ENCODE results near the gene PRDM16. TPM values are rescaled to one million over a fixed set of nuclear protein-coding genes. Genes with fewer than 3 reads are reported as not detected.
A peak's percentile ranks its signal among the peaks of the same experiment; 100 is the strongest.

PRDM16 gene
- total RNA-seq, 1 experiment from 2014 or later: 5.3 TPM

GRCh38 chr1:3468236-3469103, 399.5 kb downstream of the PRDM16 start:
- Histone ChIP-seq H3K9me3 (no peaks in the 10 kb centered on the region), H3K27me3 (replicated peaks; ENCODE audit: control insufficient read depth, insufficient read depth, low read length) (no peaks in the 10 kb centered on the region), H3K4me3 (ENCODE audit: low read depth, low read length) (no peak overlapping the region), H3K36me3 (ENCODE audit: control insufficient read depth, insufficient read depth, low read length) (peaks cover 1% of the 10 kb centered on the region; the same call in 1 of the 2 replicates), H3K4me1 (peaks cover 18% of the 10 kb centered on the region)
- DNase-seq: no peak
- intact Hi-C loops (cut with micrococcal nuclease; ENCODE audit: unreplicated experiment): no loop called here
- Mint-ChIP-seq H3K9me3 (ENCODE audit: unreplicated experiment) (no peaks in the 10 kb centered on the region), H3K36me3 (ENCODE audit: insufficient read depth, unreplicated experiment) (peaks cover 29% of the 10 kb centered on the region), H3K4me3 (ENCODE audit: unreplicated experiment) (no peak overlapping the region), H3K27me3 (ENCODE audit: insufficient read depth, unreplicated experiment) (no peaks in the 10 kb centered on the region), H3K27ac (ENCODE audit: unreplicated experiment) (no peak overlapping the region), H3K4me1 (ENCODE audit: low read depth, unreplicated experiment) (peaks cover 10% of the 10 kb centered on the region)
- TF ChIP-seq CTCF (IDR thresholded peaks at IDR 0.05; ENCODE audit: insufficient read depth in 1 of 2, low read depth in 1 of 2, low read length in 1 of 2, severe bottlenecking in 1 of 2, unreplicated experiment in 1 of 2): no peak
- BruUV-seq (replicated peaks): no TSS peak
- CTCF ChIA-PET: interaction anchor here (2.3 kb wide), 1 partner anchor 15 kb away, joined by 10 read pairs; no protein-coding TSS in a partner anchor
- POLR2A ChIA-PET: no interaction called here

- Histone ChIP-seq H3K4me3 (ENCODE audit: low read depth, low read length) (no peak overlapping the region), H3K4me1 (peaks cover 18% of the 10 kb centered on the region), H3K36me3 (ENCODE audit: control insufficient read depth, insufficient read depth, low read length) (peaks cover 1% of the 10 kb centered on the region; the same call in 1 of the 2 replicates), H3K9me3 (no peaks in the 10 kb centered on the region), H3K27me3 (replicated peaks; ENCODE audit: control insufficient read depth, insufficient read depth, low read length) (no peaks in the 10 kb centered on the region)
- DNase-seq: no peak
- H3K36me3 Mint-ChIP-seq (ENCODE audit: insufficient read depth, unreplicated experiment): peaks cover 29% of the 10 kb centered on the region
- BruUV-seq (replicated peaks): no TSS peak
- no peak overlapping the region for H3K27ac Mint-ChIP-seq (ENCODE audit: unreplicated experiment)
- H3K4me3 Mint-ChIP-seq (ENCODE audit: unreplicated experiment): no peak overlapping the region
- no peak for TF ChIP-seq CTCF (IDR thresholded peaks at IDR 0.05; ENCODE audit: insufficient read depth in 1 of 2, low read depth in 1 of 2, low read length in 1 of 2, severe bottlenecking in 1 of 2, unreplicated experiment in 1 of 2)
- ChIA-PET POLR2A (no interaction called here), CTCF (interaction anchor here (2.3 kb wide), 1 partner anchor 16 kb away, joined by 10 read pairs; no protein-coding TSS in a partner anchor)
- H3K9me3 Mint-ChIP-seq (ENCODE audit: unreplicated experiment): no peaks in the 10 kb centered on the region
- H3K27me3 Mint-ChIP-seq (ENCODE audit: insufficient read depth, unreplicated experiment): no peaks in the 10 kb centered on the region
- intact Hi-C loops (cut with micrococcal nuclease; ENCODE audit: unreplicated experiment): no loop called here
- H3K4me1 Mint-ChIP-seq (ENCODE audit: low read depth, unreplicated experiment): peaks cover 10% of the 10 kb centered on the region
Measured at GRCh38 chr1:3469104-3469848, 400.3 kb downstream of the PRDM16 start.

GRCh38 chr1:3469849-3470649, 401.0 kb downstream of the PRDM16 start:
- DNase-seq: no peak
- H3K36me3 Mint-ChIP-seq (ENCODE audit: insufficient read depth, unreplicated experiment): peaks cover 24% of the 10 kb centered on the region
- Histone ChIP-seq H3K4me1 (peaks cover 18% of the 10 kb centered on the region), H3K9me3 (no peaks in the 10 kb centered on the region), H3K27me3 (replicated peaks; ENCODE audit: control insufficient read depth, insufficient read depth, low read length) (no peaks in the 10 kb centered on the region), H3K4me3 (ENCODE audit: low read depth, low read length) (no peak overlapping the region), H3K36me3 (ENCODE audit: control insufficient read depth, insufficient read depth, low read length) (peaks cover under 1% of the 10 kb centered on the region; the same call in 1 of the 2 replicates)
- no peaks in the 10 kb centered on the region for H3K9me3 Mint-ChIP-seq (ENCODE audit: unreplicated experiment)
- peak overlapping the region; percentile 62 for H3K4me3 Mint-ChIP-seq (ENCODE audit: unreplicated experiment)
- H3K4me1 Mint-ChIP-seq (ENCODE audit: low read depth, unreplicated experiment): peaks cover 10% of the 10 kb centered on the region
- no peaks in the 10 kb centered on the region for H3K27me3 Mint-ChIP-seq (ENCODE audit: insufficient read depth, unreplicated experiment)
- CTCF ChIA-PET: interaction anchor here (2.3 kb wide), 1 partner anchor 17 kb away, joined by 10 read pairs; no protein-coding TSS in a partner anchor
- TF ChIP-seq CTCF (IDR thresholded peaks at IDR 0.05; ENCODE audit: insufficient read depth in 1 of 2, low read depth in 1 of 2, low read length in 1 of 2, severe bottlenecking in 1 of 2, unreplicated experiment in 1 of 2): no peak
- POLR2A ChIA-PET: no interaction called here
- intact Hi-C loops (cut with micrococcal nuclease; ENCODE audit: unreplicated experiment): no loop called here
- H3K27ac Mint-ChIP-seq (ENCODE audit: unreplicated experiment): peak overlapping the region; percentile 95
- no TSS peak for BruUV-seq (replicated peaks)
